Testis (tissue), 2 donors: ENCODE data around the gene SAT1.

Experiments
- CTCF ChIP-seq, 3 experiments: fragments of 450-650 bp in 2 of 3; fragments of 200-600 bp in 1 of 3; sonication (generic) in 1 of 3; IDR thresholded peaks; one replicate each; pipeline ENCODE4 v1.5.1; 2016 to 2019; ENCODE audit warnings: antibody characterized with exemption in 3 of 3, mild to moderate bottlenecking in 2 of 3, moderate library complexity in 1 of 3
- POLR2A ChIP-seq: fragments of 450-650 bp; IDR thresholded peaks from one replicate; pipeline ENCODE4 v1.6.1; 2017; ENCODE audit warnings: antibody characterized with exemption, mild to moderate bottlenecking, moderate library complexity

- no peak for TF ChIP-seq CTCF (IDR thresholded peaks at IDR 0.05)
- TF ChIP-seq POLR2A = no peak
These were observed 28.2 kb downstream of the SAT1 start for GRCh38 chrX:23811108-23811651.
